ENCODE data around the gene NSF.

DNA sequence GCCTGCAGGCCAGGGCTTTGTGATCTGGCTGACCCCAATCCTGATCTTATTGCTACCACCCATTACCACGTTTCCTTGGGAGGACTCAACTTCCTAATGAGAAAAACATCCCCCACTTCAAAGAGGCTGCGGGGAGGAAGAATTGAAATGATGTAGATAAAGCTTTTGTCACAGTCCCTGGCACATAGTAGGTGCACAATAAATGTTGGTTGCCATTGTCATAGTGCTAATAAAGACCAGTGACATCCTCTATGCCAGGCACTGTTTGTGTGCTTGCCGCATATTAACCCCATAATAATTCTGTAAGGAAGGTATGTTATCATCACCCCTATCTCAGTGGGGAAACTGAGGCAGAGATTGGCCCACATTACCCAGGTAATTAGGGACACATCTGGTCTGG lies 205.6 kb downstream of the NSF start:
- TF ChIP-seq, protein P1, sequence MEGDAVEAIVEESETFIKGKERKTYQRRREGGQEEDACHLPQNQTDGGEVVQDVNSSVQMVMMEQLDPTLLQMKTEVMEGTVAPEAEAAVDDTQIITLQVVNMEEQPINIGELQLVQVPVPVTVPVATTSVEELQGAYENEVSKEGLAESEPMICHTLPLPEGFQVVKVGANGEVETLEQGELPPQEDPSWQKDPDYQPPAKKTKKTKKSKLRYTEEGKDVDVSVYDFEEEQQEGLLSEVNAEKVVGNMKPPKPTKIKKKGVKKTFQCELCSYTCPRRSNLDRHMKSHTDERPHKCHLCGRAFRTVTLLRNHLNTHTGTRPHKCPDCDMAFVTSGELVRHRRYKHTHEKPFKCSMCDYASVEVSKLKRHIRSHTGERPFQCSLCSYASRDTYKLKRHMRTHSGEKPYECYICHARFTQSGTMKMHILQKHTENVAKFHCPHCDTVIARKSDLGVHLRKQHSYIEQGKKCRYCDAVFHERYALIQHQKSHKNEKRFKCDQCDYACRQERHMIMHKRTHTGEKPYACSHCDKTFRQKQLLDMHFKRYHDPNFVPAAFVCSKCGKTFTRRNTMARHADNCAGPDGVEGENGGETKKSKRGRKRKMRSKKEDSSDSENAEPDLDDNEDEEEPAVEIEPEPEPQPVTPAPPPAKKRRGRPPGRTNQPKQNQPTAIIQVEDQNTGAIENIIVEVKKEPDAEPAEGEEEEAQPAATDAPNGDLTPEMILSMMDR (IDR thresholded peaks at IDR 0.05): no peak
- no peak for TF ChIP-seq EP300 (IDR thresholded peaks at IDR 0.05; ENCODE audit: low read depth)
- TF ChIP-seq POLR2A (IDR thresholded peaks at IDR 0.05): no peak

Data from transverse colon (tissue), 3 donors.